Rectal smooth muscle tissue (tissue), 1 donor: ENCODE data around the gene PKNOX2.

ENCODE experiments used
- H3K27ac ChIP-seq: one replicate; pipeline ENCODE4 v1.7.0; 2013; ENCODE audit warnings: low read depth, low read length, inconsistent platforms
- H3K27me3 ChIP-seq: one replicate; pipeline ENCODE4 v1.7.0; 2013; ENCODE audit warnings: low read length; ENCODE audit not compliant: control insufficient read depth, insufficient read depth
- H3K36me3 ChIP-seq: one replicate; pipeline ENCODE4 v1.7.0; 2013; ENCODE audit warnings: low read length; ENCODE audit not compliant: control insufficient read depth, insufficient read depth
- H3K4me1 ChIP-seq: one replicate; pipeline ENCODE4 v1.7.0; 2013; ENCODE audit warnings: low read length; ENCODE audit not compliant: control insufficient read depth, insufficient read depth
- H3K4me3 ChIP-seq: one replicate; pipeline ENCODE4 v1.7.0; 2013; ENCODE audit warnings: low read length
- H3K9ac ChIP-seq: one replicate; pipeline ENCODE4 v1.7.0; 2013; ENCODE audit warnings: low read length

Gene PKNOX2, protein sequence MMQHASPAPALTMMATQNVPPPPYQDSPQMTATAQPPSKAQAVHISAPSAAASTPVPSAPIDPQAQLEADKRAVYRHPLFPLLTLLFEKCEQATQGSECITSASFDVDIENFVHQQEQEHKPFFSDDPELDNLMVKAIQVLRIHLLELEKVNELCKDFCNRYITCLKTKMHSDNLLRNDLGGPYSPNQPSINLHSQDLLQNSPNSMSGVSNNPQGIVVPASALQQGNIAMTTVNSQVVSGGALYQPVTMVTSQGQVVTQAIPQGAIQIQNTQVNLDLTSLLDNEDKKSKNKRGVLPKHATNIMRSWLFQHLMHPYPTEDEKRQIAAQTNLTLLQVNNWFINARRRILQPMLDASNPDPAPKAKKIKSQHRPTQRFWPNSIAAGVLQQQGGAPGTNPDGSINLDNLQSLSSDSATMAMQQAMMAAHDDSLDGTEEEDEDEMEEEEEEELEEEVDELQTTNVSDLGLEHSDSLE

DNA sequence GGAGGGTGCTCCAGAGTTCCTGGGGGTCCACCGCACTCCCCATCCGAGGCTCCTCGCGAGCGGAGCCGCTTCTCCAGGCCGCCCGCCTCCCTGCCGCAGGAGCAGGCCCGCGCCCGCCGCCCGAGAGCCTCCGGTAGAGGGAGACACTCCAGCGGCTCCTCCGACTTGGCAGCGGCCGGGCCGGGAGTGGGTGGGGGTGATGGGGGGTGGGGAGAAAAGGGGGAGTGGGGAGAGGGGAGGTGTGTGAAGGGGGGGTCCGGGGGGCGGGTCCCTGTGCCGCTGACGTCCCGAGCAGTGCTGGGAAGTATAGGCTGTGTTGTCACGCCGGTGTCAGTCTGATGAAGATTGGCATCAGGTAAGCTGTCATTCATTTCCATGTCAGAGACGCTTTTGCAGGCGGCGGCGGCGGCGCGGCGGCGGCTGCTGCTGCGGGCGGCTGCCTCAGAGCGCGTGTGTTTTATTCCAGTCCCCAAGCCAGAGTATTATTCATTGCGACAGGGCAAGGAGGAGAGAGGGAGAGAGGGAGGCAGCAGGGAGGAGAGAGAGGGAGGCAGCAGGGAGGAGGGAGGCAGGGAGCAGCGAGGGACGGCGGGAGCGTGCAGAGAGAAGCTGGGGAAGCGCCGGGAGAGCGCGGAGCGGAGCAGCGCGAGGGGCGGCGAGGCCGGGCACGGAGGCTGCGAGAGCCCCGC is at the start of gene PKNOX2:
Gene PKNOX2, plus strand, starts transcription at position 330 of the 689 bp plus-strand sequence. CDS start 186,555 bp downstream, outside the sequence.
- Histone ChIP-seq H3K36me3 (no peaks in the 10 kb centered on the region), H3K4me1 (peaks cover 13% of the 10 kb centered on the region), H3K27me3 (no peaks in the 10 kb centered on the region), H3K27ac (peak within 1 kb of the TSS; percentile 74), H3K9ac (peak within 1 kb of the TSS; percentile 45), H3K4me3 (peak within 1 kb of the TSS; percentile 80)

DNA sequence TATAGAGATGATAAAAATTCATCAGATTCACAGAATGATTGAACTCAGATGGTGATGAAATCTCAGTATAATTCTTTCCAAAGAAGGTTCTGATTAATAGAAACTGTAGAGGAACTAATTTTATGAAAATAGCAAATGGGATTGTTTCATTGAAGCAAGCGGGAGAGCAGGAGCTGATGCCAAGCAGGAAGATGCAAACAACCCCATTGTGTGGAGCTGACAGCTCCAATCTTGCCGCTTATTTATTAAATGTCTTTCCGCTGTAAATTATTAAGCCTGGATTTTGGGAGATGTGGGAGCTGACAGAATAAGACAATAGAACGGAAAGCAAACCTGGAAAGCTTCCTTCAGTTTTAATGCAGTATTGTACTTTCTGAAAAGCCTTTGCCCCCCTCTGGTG is 47.1 kb upstream of the PKNOX2 start:
- Histone ChIP-seq H3K27ac (no peak overlapping the region), H3K27me3 (no peaks in the 10 kb centered on the region), H3K4me1 (no peaks in the 10 kb centered on the region), H3K36me3 (no peaks in the 10 kb centered on the region), H3K4me3 (no peak overlapping the region), H3K9ac (no peak overlapping the region)

GRCh38 chr11:125123194-125123946 is 41.2 kb upstream of the PKNOX2 start:
- H3K9ac ChIP-seq: no peak overlapping the region
- no peak overlapping the region for H3K27ac ChIP-seq
- no peaks in the 10 kb centered on the region for H3K4me1 ChIP-seq
- no peaks in the 10 kb centered on the region for H3K27me3 ChIP-seq
- H3K4me3 ChIP-seq: no peak overlapping the region
- no peaks in the 10 kb centered on the region for H3K36me3 ChIP-seq

- Histone ChIP-seq H3K36me3 (no peaks in the 10 kb centered on the region), H3K27ac (no peak overlapping the region), H3K4me1 (no peaks in the 10 kb centered on the region), H3K9ac (no peak overlapping the region), H3K4me3 (no peak overlapping the region), H3K27me3 (no peaks in the 10 kb centered on the region)
These were observed 40.5 kb upstream of the PKNOX2 start for GRCh38 chr11:125123947-125124617.

DNA sequence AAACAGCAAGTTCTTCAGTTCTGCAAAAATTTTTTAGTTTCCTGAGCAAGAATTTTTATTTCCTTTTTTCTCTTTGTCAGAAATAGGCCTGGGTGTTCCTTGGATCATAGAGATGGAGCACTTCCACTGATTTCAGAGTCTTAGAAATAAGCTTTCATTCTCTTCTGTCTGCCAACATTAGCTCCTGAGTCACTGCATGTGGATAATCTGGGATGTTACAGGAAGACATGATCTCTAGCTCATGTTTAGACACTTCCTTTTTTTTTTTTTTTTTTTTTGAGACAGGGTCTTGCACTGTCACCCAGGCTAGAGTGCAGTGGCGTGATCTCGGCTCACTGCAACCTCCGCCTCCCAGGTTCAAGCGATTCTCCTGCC is 39.9 kb upstream of the PKNOX2 start:
- Histone ChIP-seq H3K4me1 (no peaks in the 10 kb centered on the region), H3K36me3 (no peaks in the 10 kb centered on the region), H3K9ac (no peak overlapping the region), H3K4me3 (no peak overlapping the region), H3K27ac (no peak overlapping the region), H3K27me3 (no peaks in the 10 kb centered on the region)

- H3K36me3 ChIP-seq: no peaks in the 10 kb centered on the region
- no peak overlapping the region for H3K9ac ChIP-seq
- no peaks in the 10 kb centered on the region for H3K27me3 ChIP-seq
These were observed 36.1 kb upstream of the PKNOX2 start for GRCh38 chr11:125128450-125128849.

DNA sequence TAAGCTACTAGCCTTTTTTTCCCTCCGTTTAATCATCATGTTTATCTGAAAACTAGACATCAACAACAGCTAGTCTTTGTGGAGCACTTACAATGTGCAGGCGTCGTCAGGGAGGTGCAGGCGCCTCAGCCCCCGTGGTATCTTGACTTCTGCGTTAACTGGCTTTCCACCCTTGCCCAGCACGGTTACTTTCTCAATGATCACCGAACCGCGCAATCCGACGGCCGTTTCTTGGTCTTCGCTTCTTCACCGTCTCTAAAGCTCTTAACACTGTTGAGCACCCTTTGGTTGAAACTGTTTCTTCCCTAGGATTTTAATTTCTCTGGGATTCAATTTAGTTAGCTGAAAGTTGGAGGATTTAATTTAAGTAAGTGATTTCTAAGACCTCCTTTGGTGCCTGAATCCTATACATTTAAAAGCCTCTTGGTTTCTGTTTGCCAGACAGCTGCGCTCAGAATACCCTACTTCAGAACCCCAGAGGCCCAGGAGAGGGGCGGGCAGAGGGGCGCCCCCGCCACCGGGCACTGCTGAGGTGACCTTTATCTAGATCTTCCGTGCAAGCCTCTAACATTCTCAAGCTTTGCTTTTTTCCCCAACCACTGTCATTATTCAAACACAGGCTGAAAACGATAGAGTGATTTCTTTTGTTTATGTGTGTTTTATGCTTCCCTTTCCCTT is 35.1 kb upstream of the PKNOX2 start:
- Histone ChIP-seq H3K27ac (no peak overlapping the region), H3K9ac (no peak overlapping the region), H3K4me3 (no peak overlapping the region), H3K4me1 (no peaks in the 10 kb centered on the region), H3K36me3 (no peaks in the 10 kb centered on the region), H3K27me3 (no peaks in the 10 kb centered on the region)

More at GRCh38 chr11:125128450-125128849, 36.1 kb upstream of the PKNOX2 start:
- Histone ChIP-seq H3K4me1 (no peaks in the 10 kb centered on the region), H3K4me3 (no peak overlapping the region), H3K27ac (no peak overlapping the region)

DNA sequence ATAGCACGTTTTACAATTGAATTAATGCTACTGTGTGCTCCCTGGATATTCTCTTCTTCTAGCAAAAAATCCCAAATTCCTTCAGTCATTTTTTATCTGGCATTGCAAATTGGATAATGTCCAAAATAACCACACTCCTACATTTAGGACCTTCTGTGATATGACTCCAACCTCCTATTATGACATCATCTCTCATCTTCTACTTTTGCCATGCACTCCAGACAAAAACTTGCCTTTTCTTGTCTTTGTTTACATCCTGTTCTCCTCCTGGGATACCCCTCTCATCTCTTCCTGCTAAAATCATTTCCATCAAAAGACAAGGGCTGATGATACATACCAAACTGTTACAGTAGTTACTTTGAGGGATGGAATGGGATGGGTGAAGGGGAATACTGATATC is 32.5 kb upstream of the PKNOX2 start:
- Histone ChIP-seq H3K27me3 (no peaks in the 10 kb centered on the region), H3K36me3 (no peaks in the 10 kb centered on the region), H3K4me3 (no peak overlapping the region), H3K4me1 (no peaks in the 10 kb centered on the region), H3K9ac (no peak overlapping the region), H3K27ac (no peak overlapping the region)

GRCh38 chr11:125132596-125132995 is 32.0 kb upstream of the PKNOX2 start:
- no peak overlapping the region for H3K9ac ChIP-seq
- no peak overlapping the region for H3K4me3 ChIP-seq
- no peaks in the 10 kb centered on the region for H3K4me1 ChIP-seq
- H3K36me3 ChIP-seq: no peaks in the 10 kb centered on the region
- no peak overlapping the region for H3K27ac ChIP-seq
- H3K27me3 ChIP-seq: no peaks in the 10 kb centered on the region

DNA sequence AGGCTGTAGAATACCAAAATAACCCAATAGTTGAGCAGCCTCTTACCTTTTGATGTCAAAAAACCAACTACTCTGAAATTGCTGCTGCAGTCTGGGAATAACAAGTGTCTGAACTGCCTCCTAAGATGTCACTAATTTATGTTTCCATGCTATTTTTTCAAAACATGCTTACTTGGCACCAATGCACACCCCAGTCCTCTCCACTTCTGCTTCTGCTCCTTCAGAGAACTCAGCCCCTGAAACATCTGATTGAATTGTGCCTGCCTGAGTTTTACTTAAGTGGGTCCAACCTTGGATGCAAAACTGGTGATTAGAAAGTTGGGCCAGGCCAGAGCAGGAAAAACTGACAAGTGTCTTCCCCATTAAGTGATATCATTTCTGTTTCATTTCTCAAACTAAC is 28.6 kb upstream of the PKNOX2 start:
- H3K27ac ChIP-seq: no peak overlapping the region
- H3K36me3 ChIP-seq: no peaks in the 10 kb centered on the region
- no peaks in the 10 kb centered on the region for H3K4me1 ChIP-seq
- H3K4me3 ChIP-seq: no peak overlapping the region
- H3K27me3 ChIP-seq: no peaks in the 10 kb centered on the region
- H3K9ac ChIP-seq: no peak overlapping the region

GRCh38 chr11:125138966-125139365 is 25.6 kb upstream of the PKNOX2 start:
- Histone ChIP-seq H3K27me3 (no peaks in the 10 kb centered on the region), H3K9ac (no peak overlapping the region), H3K36me3 (no peaks in the 10 kb centered on the region), H3K4me3 (no peak overlapping the region), H3K4me1 (no peaks in the 10 kb centered on the region), H3K27ac (no peak overlapping the region)
